DMS153 treated with DMSO at 0.1 percent for 48 hours (cell line): ENCODE results near the gene SNORC.
A peak's percentile ranks its signal among the peaks of the same experiment; 100 is the strongest.
"Not testable (repeated sequence)": the region's sequence is repeated elsewhere in the genome, so short reads cannot be mapped to it uniquely, and the experiment has no call there.

Experiments
- DNase-seq: peaks from one replicate; lab custom pipeline; 2025; ENCODE audit not compliant: unreplicated experiment; lab: John Stamatoyannopoulos, UW

SNORC gene

GRCh38 chr2:232896111-232896510 lies 26.0 kb downstream of the SNORC start:
- DNase-seq = no peak

GRCh38 chr2:232896720-232897597 lies 26.9 kb downstream of the SNORC start:
- DNase-seq = no peak

DNA sequence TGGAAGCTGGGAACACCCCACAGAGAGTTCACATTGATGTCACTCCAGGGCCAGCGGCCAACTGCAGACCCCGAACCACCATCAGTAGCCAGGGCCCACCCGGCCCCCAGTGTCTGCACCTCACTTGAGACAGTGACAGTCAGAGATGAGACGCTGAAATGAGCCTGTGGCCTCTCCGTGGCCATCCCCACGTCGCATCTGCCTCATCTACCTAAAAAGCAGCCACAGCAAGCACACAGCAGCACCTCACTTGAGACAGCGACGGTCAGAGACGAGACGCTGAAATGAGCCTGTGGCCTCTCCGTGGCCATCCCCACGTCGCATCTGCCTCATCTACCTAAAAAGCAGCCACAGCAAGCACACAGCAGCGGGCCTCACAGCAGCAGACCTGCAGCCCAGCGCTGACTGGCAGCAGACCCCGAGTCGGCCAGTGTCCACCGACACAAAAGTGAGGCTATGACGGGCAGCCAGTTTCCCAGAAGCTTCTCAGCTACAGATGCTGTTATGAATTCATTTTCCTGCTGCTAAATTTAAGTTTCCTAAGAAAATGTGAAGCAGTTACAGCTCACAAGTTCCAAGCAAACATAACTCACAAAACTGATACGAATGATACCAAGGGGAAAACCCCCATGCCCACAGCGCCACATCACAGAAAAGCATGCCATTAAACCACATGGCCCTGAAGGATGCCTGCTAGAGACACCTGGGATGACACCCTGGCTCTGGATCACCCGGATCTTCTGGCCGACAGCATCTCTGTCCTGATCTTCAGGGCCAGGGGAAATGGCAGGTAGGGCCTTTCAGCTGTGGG lies 27.7 kb downstream of the SNORC start:
- no peak for DNase-seq

DNA sequence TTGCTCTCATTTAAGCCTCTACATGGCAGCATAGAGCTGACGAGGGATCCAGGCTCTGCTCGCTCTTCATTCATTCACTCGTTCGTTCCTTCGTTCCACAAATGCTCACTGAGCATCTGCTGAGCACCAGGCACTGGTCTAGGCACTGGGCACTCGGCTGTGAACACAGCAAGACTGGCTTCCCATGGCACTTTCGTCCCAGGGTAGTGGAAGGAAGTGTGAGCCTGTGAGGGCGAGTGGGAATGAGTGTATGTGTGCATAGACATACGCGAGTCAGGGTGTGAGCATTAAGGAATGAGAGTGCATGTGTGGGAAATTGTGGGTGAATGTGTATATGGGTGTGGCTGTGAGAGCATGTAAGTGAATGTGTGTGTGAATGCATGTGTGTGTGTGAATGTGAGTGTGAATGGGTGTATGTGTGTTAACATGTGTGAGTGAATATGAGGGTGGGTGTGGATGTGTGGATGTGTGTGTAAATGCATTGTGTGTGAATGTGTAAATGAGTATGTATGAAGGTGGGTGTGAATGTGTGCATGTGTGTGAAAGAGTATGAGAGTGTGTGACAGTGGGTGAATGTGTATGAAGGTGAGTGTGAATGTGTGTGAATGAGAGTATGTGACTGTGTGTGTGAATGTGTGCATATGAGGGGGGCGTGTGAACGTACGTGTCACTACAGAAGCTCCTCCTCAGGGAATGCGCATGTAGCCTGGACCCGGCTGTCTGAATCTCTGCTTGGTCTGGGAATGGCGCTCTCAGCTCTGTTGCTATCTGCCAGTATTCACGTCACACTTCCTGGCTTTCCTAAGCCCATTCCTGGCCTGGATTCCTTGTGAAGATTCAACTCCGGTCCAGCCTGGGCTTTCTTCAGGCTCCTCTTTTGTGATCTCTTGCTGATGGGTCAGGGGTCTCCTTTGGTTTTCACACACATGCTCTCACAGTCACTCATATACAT lies 28.8 kb downstream of the SNORC start:
- DNase-seq = no peak

DNA sequence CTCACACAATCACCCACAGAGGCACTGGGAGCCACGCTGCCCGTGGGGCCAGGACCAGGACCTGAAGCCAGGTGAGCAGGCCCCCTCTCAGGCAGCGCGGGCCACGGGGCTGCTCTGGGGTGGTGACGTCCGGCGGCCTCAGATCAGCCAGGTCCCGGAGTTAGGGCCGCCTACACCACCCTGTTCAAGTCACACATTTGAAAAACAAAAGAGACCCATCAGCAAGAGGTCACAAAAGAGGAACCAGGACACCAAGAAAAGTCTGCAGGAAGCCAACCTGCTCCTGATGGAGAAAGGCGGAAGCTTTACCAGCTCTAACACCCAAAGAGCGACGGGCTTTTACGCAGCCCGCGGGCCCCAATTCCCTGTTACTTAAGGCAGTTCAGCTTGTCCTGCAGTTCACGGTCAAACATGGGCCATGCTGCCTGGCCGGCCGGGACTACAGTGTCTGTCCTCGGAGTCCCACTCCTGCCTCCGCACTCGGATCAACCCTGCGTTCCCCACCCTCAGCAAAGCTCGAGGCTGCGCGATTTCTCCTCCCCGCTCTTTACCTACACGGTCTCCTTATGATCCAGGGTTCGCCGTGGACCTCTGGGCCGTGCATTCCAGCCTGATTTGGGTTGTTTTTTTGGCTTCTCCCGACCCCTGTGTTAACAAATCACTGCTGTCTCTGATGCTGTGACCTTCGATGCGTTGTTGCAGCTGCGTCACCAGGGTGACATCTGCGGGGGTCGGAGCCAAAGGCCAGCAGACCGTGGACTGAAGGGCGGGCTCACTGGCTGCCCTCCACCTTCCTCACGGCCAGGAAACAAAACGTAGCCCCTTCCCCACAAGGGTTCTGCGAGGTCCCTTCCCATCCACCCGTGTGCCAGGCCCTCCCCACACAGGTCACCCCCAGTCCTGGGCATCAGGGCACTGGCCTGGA lies 31.0 kb downstream of the SNORC start:
- no peak for DNase-seq

GRCh38 chr2:232901736-232902578 lies 31.9 kb downstream of the SNORC start:
- DNase-seq = no peak

GRCh38 chr2:232903989-232904388 lies 33.9 kb downstream of the SNORC start:
- no peak for DNase-seq

DNA sequence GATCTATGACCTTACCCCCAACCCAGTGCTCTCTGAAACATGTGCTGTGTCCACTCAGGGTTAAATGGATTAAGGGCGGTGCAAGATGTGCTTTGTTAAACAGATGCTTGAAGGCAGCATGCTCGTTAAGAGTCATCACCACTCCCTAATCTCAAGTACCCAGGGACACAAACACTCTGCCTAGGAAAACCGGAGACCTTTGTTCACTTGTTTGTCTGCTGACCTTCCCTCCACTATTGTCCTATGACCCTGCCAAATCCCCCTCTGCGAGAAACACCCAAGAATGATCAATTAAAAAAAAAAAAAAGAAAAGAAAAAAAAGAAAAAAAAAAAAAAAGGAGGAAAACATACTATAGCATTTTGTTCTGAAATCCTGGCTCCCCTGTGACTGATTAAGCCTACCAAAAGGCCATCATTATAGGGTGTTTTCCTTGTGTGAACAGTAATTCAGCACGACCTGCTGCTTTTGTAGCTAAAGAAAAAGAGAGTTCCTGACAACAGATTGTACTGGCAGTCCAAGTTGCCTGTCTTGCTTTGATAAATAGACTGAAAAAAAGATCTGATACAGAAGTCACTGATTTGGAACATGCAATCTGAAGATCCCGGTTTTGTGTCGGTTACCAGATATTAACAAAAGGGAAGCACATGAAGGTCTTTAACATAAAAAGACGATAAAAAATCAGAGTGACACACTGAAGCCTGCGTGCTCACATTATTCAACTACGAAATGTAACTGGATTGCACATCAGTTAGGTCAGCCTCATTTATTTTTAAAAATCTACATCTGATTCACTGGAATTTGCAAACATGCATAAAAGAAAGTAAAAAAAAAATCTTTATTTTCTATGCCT lies 37.0 kb downstream of the SNORC start:
- peak; percentile 27 for DNase-seq

DNA sequence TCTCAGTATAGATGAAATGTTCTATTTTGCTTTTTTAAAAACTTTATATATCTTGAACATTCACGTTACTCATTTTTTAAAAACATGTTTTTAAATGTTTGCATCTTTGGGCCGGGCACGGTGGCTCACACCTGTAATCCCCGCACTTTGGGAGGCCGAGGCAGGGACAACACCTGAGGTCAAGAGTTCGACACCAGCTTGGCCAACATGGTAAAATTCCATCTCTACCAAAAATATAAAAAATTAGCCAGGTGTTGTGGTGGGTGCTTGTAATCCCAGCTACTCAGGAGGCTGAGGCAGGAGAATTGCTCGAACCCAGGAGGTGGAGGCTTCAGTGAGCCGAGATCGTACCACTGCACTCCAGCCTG lies 37.6 kb downstream of the SNORC start:
- not testable (repeated sequence) for DNase-seq

GRCh38 chr2:232908695-232909094 lies 38.6 kb downstream of the SNORC start:
- no peak for DNase-seq

DNA sequence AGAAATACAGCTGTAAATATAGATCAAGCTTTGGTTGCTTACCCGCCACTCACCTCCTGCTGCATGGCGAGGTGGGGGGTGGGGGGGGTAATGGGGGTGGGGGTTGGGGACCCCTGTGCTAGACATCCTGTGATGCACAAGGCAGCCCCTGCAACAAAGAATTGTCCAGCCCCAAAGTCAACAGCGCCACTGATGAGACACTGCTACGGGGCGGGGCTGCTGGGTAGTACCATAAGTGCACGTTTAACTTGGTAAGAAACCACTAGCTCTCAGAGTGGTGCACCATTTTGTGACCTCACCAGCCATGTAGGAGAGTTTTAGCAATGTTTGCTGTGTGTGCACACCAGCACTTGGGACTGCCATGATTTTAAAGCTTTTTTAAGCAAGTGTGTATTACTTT lies 40.3 kb downstream of the SNORC start:
- DNase-seq = no peak

DNA sequence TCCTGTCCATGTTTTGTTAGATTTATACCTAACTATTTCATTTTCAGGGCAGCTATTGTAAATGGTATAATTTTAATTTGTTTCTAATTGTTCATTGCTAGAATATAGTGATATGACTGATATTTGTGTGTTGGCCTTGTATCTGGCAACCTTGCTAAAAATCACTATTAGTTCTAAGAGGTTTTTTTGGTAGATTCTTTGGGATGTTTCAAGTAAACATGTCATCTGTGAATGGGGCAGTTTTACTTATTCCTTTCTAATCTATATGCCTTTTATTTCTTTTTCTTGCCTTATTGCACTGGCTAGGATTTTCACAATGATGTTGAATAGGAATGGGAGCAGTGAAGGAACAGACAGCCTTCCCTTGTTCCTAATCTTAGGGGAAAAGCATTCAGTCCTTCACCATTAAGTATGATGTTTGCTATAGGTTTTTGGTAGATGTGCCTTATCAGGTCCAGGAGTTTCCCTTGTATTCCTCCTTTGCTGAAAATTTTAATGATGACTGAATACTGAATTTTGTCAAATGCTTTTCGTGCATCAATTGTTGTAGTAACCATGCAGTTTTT lies 41.7 kb downstream of the SNORC start:
- DNase-seq = no peak

DNA sequence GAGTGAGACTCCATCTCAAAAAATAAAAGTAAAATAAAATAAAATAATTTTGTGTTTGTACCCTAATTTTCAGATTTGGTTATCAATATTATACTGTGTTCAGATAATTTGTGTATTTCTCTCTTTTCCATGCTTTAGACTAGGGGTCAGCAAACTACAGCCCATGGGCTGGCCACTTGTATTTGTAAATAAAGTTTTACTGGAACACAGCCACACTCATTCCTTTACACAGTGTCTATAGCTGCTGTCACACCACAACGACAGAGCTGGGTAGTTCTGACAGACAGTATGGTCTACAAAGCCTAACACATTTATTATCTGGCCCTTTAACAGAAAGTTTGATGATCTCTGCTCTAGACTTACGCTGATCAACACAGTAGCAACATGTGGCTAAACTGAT lies 43.8 kb downstream of the SNORC start:
- DNase-seq = no peak

DNA sequence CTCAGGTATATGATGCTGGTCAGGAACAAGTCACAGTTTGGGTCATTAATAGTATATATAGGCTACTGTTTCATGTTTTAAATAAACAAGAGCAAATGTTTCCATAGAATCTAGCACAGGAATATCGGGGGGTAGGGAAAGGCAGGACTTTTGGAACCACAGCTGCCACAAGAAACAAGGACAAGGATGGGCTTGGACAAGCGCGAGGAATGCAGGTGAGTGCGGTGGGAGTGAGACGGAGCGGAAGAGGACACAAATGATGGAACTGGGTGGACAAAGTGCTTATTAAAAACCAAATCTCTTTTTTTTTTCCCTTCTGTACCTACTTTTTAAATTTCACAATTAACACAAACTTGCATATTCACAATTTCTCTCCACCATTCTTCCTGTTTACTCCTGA lies 49.1 kb downstream of the SNORC start:
- no peak for DNase-seq

DNA sequence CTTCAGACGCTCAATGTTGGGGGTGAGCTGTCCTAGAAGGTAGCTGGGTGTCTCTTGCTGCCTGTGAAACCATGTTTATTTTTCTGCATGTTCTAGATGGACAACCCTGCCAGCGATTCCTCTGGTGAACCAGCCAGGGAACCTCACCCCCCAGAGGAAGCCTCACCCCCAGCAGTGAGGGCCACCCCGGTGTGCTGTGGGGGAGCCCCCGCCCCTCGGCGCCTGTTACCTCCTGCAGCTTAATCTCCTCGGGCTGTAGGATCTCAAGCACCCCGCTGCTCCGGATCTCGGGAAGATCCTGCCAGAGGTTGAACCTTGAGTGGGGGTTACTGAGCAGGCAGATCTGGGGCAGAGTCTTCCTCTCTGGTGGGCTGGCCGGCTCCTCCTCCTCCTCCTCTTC lies 50.0 kb downstream of the SNORC start:
- no peak for DNase-seq

GRCh38 chr2:232920760-232921159 lies 50.7 kb downstream of the SNORC start:
- DNase-seq = no peak

- DNase-seq = no peak
Measured at GRCh38 chr2:232924433-232924832, 54.4 kb downstream of the SNORC start.
